Endothelial cell of umbilical vein (primary cell): ENCODE results near the gene SIAH2. TPM values are rescaled to one million over a fixed set of nuclear protein-coding genes. Genes with fewer than 3 reads are reported as not detected.

Source experiments
- BruUV-seq: library from RNA; stranded (reverse); fragments of 400-500 nt; replicated peaks from 2 replicates; lab custom pipeline; 2021; lab: Mats Ljungman, UMichigan
- CTCF ChIA-PET: fragments of 300-600, 350-600 bp; sonication (Branson Sonifier 250); formaldehyde crosslinking; loops from one replicate; lab custom pipeline; 2021; ENCODE audit warnings: antibody characterized with exemption, inconsistent platforms; lab: Charles Lee
- POLR2A ChIA-PET: fragments of 300-600, 350-600 bp; sonication (Branson Sonifier 250); formaldehyde crosslinking; loops from one replicate; lab custom pipeline; 2021; ENCODE audit warnings: antibody characterized with exemption, inconsistent platforms; lab: Charles Lee
- DNase-seq: peaks from one replicate; pipeline ENCODE4 v3.0.0-alpha.2; 2011; ENCODE audit warnings: low read depth, low spot score
- FAIRE-seq: peaks from 2 replicates; lab custom pipeline; 2011; peaks lifted over from hg19 to GRCh38; lab: Jason Lieb, UNC
- H2AFZ ChIP-seq: 2 replicates; pipeline ENCODE4 v1.6.0; 2012; ENCODE audit warnings: low read depth, low read length, control low read depth, inconsistent platforms
- H3K27ac ChIP-seq: 2 replicates; pipeline ENCODE4 v1.5.1; 2011; ENCODE audit warnings: low read depth, mild to moderate bottlenecking, control low read depth, low read length, moderate library complexity; ENCODE audit not compliant: insufficient read depth
- H3K27me3 ChIP-seq, 2 experiments: 2 replicates each; pipeline versions ENCODE4 v1.6.0 to v1.6.1; 2011; ENCODE audit warnings: low read length in 2 of 2, mixed read lengths in 1 of 2; ENCODE audit not compliant: control insufficient read depth in 2 of 2, insufficient read depth in 2 of 2
- H3K36me3 ChIP-seq, 2 experiments: 2 replicates in 1 of 2; 3 replicates in 1 of 2; pipeline ENCODE4 v1.5.1; 2011; ENCODE audit warnings: low read length in 2 of 2, mild to moderate bottlenecking in 1 of 2, moderate library complexity in 1 of 2; ENCODE audit not compliant: control insufficient read depth in 2 of 2, insufficient read depth in 2 of 2; ENCODE audit errors: extremely low read depth in 1 of 2
- H3K4me1 ChIP-seq: 3 replicates; pipeline ENCODE4 v1.5.1; 2011; ENCODE audit warnings: mild to moderate bottlenecking, low read length; ENCODE audit not compliant: control insufficient read depth, insufficient read depth; ENCODE audit errors: extremely low read depth
- H3K4me2 ChIP-seq: 2 replicates; pipeline ENCODE4 v1.6.1; 2011; ENCODE audit warnings: low read length, control low read depth, mixed read lengths; ENCODE audit not compliant: insufficient read depth
- H3K4me3 ChIP-seq, 3 experiments: fragments of 200-600 bp in 1 of 3; sonication (generic), shearing (Covaris generic) in 1 of 3; replicated peaks in 1 of 3; 2 replicates each; pipeline ENCODE4 v1.5.1; 2011 to 2016; ENCODE audit warnings: control low read depth in 3 of 3, low read length in 3 of 3, mild to moderate bottlenecking in 2 of 3, inconsistent platforms in 1 of 3, low read depth in 1 of 3, moderate library complexity in 1 of 3; ENCODE audit not compliant: insufficient read depth in 1 of 3
- H3K79me2 ChIP-seq: 2 replicates; pipeline ENCODE4 v1.6.0; 2012; ENCODE audit warnings: low read length, inconsistent platforms; ENCODE audit not compliant: control insufficient read depth, insufficient read depth
- H3K9ac ChIP-seq: replicated peaks from 2 replicates; pipeline ENCODE3; 2011; ENCODE audit warnings: low read length, control low read depth; ENCODE audit not compliant: insufficient read depth; ENCODE audit errors: extremely low read depth
- H3K9me1 ChIP-seq: replicated peaks from 3 replicates; pipeline ENCODE4 v1.6.0; 2011; ENCODE audit warnings: mild to moderate bottlenecking, low read length; ENCODE audit not compliant: control insufficient read depth, insufficient read depth; ENCODE audit errors: extremely low read depth
- H3K9me3 ChIP-seq: replicated peaks from 2 replicates; pipeline ENCODE4 v1.5.1; 2012; ENCODE audit warnings: low read length, inconsistent platforms; ENCODE audit not compliant: control insufficient read depth, insufficient read depth
- H4K20me1 ChIP-seq: replicated peaks from 2 replicates; pipeline ENCODE3; 2011; ENCODE audit warnings: mild to moderate bottlenecking, low read length; ENCODE audit not compliant: control insufficient read depth, insufficient read depth; ENCODE audit errors: extremely low read depth
- EZH2 ChIP-seq: IDR thresholded peaks from 2 replicates; pipeline ENCODE4 v1.6.1; 2012; ENCODE audit warnings: borderline replicate concordance, low read depth, mild to moderate bottlenecking, moderate library complexity, low read length, inconsistent platforms; ENCODE audit not compliant: severe bottlenecking
- FOS ChIP-seq: IDR thresholded peaks from 2 replicates; pipeline ENCODE4 v1.6.1; 2011; ENCODE audit warnings: mild to moderate bottlenecking, low read length, moderate library complexity, borderline replicate concordance; ENCODE audit not compliant: insufficient read depth
- GATA2 ChIP-seq: IDR thresholded peaks from 2 replicates; pipeline ENCODE4 v1.7.0; 2011; ENCODE audit warnings: low read depth, mild to moderate bottlenecking, moderate library complexity, mixed read lengths, low read length; ENCODE audit not compliant: insufficient read length, insufficient read depth
- JUN ChIP-seq: IDR thresholded peaks from 2 replicates; pipeline ENCODE4 v1.6.1; 2011; ENCODE audit warnings: borderline replicate concordance, low read depth; ENCODE audit not compliant: insufficient read length, insufficient read depth
- MYC ChIP-seq: IDR thresholded peaks from one replicate; pipeline ENCODE4 v1.6.1; 2011; ENCODE audit warnings: mild to moderate bottlenecking, low read depth, low read length
- POLR2A ChIP-seq: IDR thresholded peaks from 2 replicates; pipeline ENCODE4 v1.6.1; 2012; ENCODE audit warnings: low read depth, mild to moderate bottlenecking, control low read depth, low read length
- POLR2AphosphoS5 ChIP-seq: IDR thresholded peaks from 2 replicates; pipeline ENCODE4 v1.6.1; 2012; ENCODE audit warnings: low read depth, mild to moderate bottlenecking, control low read depth, low read length, moderate library complexity; ENCODE audit not compliant: insufficient read depth
- dilution Hi-C: fragments of 300-500 bp; cut with MboI; formaldehyde crosslinking; loops from one replicate; pipeline ENCODE4 v1.15.0; 2019; ENCODE audit warnings: low sequenced_read_pairs; ENCODE audit not compliant: extremely low pct_ligation_motif_present
- intact Hi-C: fragments of 100-400 bp; cut with micrococcal nuclease; formaldehyde crosslinking; loops from one replicate; pipeline ENCODE4 v1.10.0; 2022
- polyA plus RNA-seq, 4 experiments: library from polyadenylated mRNA; depleted of rRNA in 3 of 4; stranded (reverse) in 3 of 4; unstranded in 1 of 4; fragments of >200 nt; gene quantifications; 2 replicates each; pipeline versions ENCODE4 v1.2.1 to v1.2.3, GENCODE V29; 2011 to 2012; ENCODE audit warnings: missing spikeins in 1 of 4
- total RNA-seq: library from RNA; stranded (reverse); gene quantifications from 2 replicates; pipeline ENCODE4 v1.2.3, GENCODE V29; 2021
- TF ChIP-seq, protein P1 (sequence below), 2 donors: IDR thresholded peaks; 1 replicate in 1 of 2; 2 replicates in 1 of 2; pipeline ENCODE4 v1.5.1; 2011; ENCODE audit warnings: low read length in 2 of 2, mild to moderate bottlenecking in 2 of 2, moderate library complexity in 2 of 2, control low read depth in 1 of 2, inconsistent platforms in 1 of 2, low read depth in 1 of 2; ENCODE audit not compliant: insufficient read depth in 1 of 2; ENCODE audit errors: extremely low read depth in 1 of 2
- TF ChIP-seq, protein P2 (sequence below): IDR thresholded peaks from 2 replicates; pipeline ENCODE4 v1.6.1; 2011; ENCODE audit not compliant: insufficient read depth, insufficient read length

The SIAH2 gene
- total and polyA plus RNA-seq, 2 donors (not counting 3 experiments of a cell fraction or from before 2014, with no cell fraction given) = 16.7 to 25.1 TPM

DNA sequence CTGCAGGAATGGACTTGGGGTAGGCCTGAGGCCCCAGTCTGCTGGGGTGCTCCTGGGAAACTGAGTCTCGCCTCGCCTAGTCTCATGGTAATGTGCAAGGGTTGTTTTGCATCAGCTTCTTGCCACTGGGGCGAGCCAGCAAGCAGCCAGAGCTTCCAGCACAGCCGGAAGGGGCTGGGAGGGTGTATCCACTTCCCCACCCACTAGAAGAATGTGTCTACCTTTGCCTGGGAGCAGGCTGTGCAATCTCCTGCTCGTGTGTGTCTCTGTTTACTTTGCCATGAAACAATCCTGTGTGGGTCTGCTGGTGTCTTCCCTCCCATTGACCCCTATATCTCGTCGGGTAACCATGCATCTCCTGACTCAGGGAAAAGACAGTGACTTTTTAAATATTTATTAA, 37.4 kb downstream of the SIAH2 start:
- Histone ChIP-seq H3K79me2 (no peaks in the 10 kb centered on the region), H3K4me1 (no peaks in the 10 kb centered on the region), H3K9me3 (no peaks in the 10 kb centered on the region), H3K9ac (no peak overlapping the region), H3K27me3 (peaks cover 0 to 2% of the 10 kb centered on the region in 2 experiments), H3K36me3 (no peaks in the 10 kb centered on the region), H4K20me1 (no peaks in the 10 kb centered on the region), H3K9me1 (no peaks in the 10 kb centered on the region), H2AFZ (no peak overlapping the region), H3K27ac (no peak overlapping the region), H3K4me2 (no peak overlapping the region), H3K4me3 (no peak overlapping the region)
- ChIA-PET CTCF (interaction anchor here (4.6 kb wide), 1 partner anchor 139 kb away, joined by 39 read pairs; no protein-coding TSS in a partner anchor), POLR2A (no interaction called here)
- dilution Hi-C loops = no loop called here
- no TSS peak for BruUV-seq
- TF ChIP-seq GATA2 (no peak), JUN (no peak)
- TF ChIP-seq, protein P1, sequence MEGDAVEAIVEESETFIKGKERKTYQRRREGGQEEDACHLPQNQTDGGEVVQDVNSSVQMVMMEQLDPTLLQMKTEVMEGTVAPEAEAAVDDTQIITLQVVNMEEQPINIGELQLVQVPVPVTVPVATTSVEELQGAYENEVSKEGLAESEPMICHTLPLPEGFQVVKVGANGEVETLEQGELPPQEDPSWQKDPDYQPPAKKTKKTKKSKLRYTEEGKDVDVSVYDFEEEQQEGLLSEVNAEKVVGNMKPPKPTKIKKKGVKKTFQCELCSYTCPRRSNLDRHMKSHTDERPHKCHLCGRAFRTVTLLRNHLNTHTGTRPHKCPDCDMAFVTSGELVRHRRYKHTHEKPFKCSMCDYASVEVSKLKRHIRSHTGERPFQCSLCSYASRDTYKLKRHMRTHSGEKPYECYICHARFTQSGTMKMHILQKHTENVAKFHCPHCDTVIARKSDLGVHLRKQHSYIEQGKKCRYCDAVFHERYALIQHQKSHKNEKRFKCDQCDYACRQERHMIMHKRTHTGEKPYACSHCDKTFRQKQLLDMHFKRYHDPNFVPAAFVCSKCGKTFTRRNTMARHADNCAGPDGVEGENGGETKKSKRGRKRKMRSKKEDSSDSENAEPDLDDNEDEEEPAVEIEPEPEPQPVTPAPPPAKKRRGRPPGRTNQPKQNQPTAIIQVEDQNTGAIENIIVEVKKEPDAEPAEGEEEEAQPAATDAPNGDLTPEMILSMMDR (IDR thresholded peaks at IDR 0.05; ENCODE audit: extremely low read depth in 1 of 2, insufficient read depth in 1 of 2, low read depth in 1 of 2, low read length in 2 of 2) = no peak
- DNase-seq = no peak
- intact Hi-C loops = no loop called here
- FAIRE-seq = no peak

DNA sequence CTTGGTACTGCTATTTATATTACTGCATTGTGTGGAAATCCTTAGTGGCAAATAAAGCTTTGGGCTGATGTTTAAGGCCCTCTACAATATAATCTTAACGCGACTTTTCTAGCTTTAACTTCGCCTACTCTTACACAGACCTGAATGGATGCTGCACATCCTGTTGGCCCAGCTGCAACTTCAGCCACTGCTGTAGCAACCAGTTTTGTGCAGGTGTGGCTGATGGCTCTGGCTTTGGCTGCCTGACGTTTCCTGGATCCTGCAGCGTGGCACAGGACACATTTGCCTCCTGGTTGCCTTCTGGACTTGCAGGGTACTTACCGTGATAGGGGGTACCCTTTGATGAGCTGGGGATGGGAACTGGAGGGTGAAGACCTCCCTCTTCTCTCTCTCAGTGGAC, 39.0 kb downstream of the SIAH2 start:
- Histone ChIP-seq H3K9me1 (no peaks in the 10 kb centered on the region), H3K36me3 (no peaks in the 10 kb centered on the region), H3K79me2 (no peaks in the 10 kb centered on the region), H3K27ac (no peak overlapping the region), H3K9me3 (no peaks in the 10 kb centered on the region), H3K4me1 (no peaks in the 10 kb centered on the region), H3K4me2 (no peak overlapping the region), H3K9ac (no peak overlapping the region), H3K27me3 (peaks cover 0 to 2% of the 10 kb centered on the region in 2 experiments), H3K4me3 (no peak overlapping the region), H2AFZ (no peak overlapping the region), H4K20me1 (no peaks in the 10 kb centered on the region)
- dilution Hi-C loops (no loop called here), intact Hi-C loops (loop anchor here (5.0 kb wide), 1 partner anchor 197 kb away; no protein-coding TSS in a partner anchor)
- TF ChIP-seq POLR2AphosphoS5 = no peak
- TF ChIP-seq JUN = no peak
- TF ChIP-seq EZH2 = no peak
- no peak for TF ChIP-seq POLR2A
- TF ChIP-seq MYC = no peak
- TF ChIP-seq, protein P1 (IDR thresholded peaks at IDR 0.05; ENCODE audit: extremely low read depth in 1 of 2, insufficient read depth in 1 of 2, low read depth in 1 of 2, low read length in 2 of 2) = no peak
- no peak for TF ChIP-seq FOS
- TF ChIP-seq GATA2 = no peak
- TF ChIP-seq, protein P2, sequence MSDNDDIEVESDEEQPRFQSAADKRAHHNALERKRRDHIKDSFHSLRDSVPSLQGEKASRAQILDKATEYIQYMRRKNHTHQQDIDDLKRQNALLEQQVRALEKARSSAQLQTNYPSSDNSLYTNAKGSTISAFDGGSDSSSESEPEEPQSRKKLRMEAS = no peak
- ChIA-PET CTCF (interaction anchor here (4.6 kb wide), 1 partner anchor 141 kb away, joined by 39 read pairs; no protein-coding TSS in a partner anchor), POLR2A (no interaction called here)
- BruUV-seq = no TSS peak
- DNase-seq = no peak
- no peak for FAIRE-seq
